SK-N-MC (cell line): ENCODE data around the gene AP1M1.

ENCODE experiments used
- DNase-seq: peaks from one replicate; pipeline ENCODE4 v3.0.0-alpha.2; 2011; ENCODE audit warnings: low read depth, low spot score
- H3K27ac ChIP-seq: fragments of 200-600 bp; sonication (generic); 2 replicates; pipeline ENCODE4 v1.5.1; 2016; ENCODE audit warnings: mixed run types
- H3K36me3 ChIP-seq: fragments of 200-600 bp; sonication (generic); 2 replicates; pipeline ENCODE4 v1.6.1; 2017; ENCODE audit warnings: antibody characterized with exemption, low read length, mixed read lengths; ENCODE audit not compliant: insufficient read depth
- H3K4me3 ChIP-seq: fragments of 200-600 bp; sonication (generic); 2 replicates; pipeline ENCODE4 v1.5.1; 2016
- H3K9ac ChIP-seq: fragments of 200-600 bp; sonication (generic); 2 replicates; pipeline ENCODE4 v1.8.0; 2017; ENCODE audit warnings: mixed run types, mixed read lengths; ENCODE audit not compliant: insufficient read length
- H3K9me3 ChIP-seq: fragments of 200-600 bp; sonication (generic); 2 replicates; pipeline ENCODE4 v1.6.1; 2017; ENCODE audit warnings: low read depth, mild to moderate bottlenecking, antibody characterized with exemption, low read length, moderate library complexity, mixed read lengths
- EZH2 ChIP-seq: fragments of 200-600 bp; sonication (generic); IDR thresholded peaks from one replicate; pipeline ENCODE4 v1.6.1; 2017; ENCODE audit warnings: antibody characterized with exemption
- FOXP2 ChIP-seq: optimal IDR thresholded peaks from 2 replicates; pipeline ENCODE3; 2011; ENCODE audit warnings: mild to moderate bottlenecking, moderate library complexity; ENCODE audit not compliant: insufficient read depth; ENCODE audit errors: extremely low read length, control extremely low read depth
- POLR2AphosphoS5 ChIP-seq: IDR thresholded peaks from 2 replicates; pipeline ENCODE4 v1.6.1; 2012; ENCODE audit warnings: mild to moderate bottlenecking, low read depth, low read length, borderline replicate concordance

The AP1M1 gene

GRCh38 chr19:16202320-16203255 is 4.9 kb downstream of the AP1M1 start:
- no peak for DNase-seq
- H3K27ac ChIP-seq: no peak overlapping the region
- H3K4me3 ChIP-seq: no peak overlapping the region
- no peak overlapping the region for H3K9ac ChIP-seq
- no peak for TF ChIP-seq EZH2
- TF ChIP-seq POLR2AphosphoS5: no peak
- TF ChIP-seq FOXP2: no peak
- no peaks in the 10 kb centered on the region for H3K9me3 ChIP-seq
- peaks cover 13% of the 10 kb centered on the region for H3K36me3 ChIP-seq

DNA sequence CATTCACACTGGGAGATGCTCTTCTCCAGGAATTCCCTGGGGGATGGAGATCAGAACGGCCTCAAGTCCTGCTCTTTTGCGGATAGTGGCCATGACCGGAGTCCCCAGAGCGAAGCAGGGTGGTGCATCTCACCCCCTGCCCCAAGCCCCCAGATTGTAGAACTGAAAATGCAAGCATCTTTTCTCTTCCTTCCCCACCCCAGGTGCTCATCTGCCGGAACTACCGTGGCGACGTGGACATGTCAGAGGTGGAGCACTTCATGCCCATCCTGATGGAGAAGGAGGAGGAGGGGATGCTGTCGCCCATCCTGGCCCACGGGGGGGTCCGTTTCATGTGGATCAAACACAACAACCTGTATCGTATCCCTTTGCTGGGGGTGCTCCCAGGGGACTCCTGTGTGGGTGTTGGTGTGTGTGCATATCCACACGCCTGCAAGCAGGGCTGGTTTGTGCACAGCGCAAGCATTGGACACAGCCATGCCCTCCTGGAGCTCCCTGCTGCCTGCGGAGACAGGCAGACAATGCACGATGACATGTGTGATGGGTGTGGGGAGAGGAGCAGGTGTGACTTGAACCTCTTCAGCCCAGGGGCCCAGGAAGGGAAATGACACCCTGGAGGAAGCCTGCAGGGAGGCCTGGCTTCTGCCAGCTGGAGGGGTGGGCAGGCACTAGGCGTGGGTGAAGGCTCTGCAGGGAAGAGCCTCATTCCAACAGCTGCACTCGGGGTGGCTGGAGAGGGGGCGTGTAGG is 5.7 kb downstream of the AP1M1 start:
- no peak overlapping the region for H3K27ac ChIP-seq
- TF ChIP-seq POLR2AphosphoS5 (no peak), FOXP2 (no peak), EZH2 (no peak)
- no peak overlapping the region for H3K4me3 ChIP-seq

DNA sequence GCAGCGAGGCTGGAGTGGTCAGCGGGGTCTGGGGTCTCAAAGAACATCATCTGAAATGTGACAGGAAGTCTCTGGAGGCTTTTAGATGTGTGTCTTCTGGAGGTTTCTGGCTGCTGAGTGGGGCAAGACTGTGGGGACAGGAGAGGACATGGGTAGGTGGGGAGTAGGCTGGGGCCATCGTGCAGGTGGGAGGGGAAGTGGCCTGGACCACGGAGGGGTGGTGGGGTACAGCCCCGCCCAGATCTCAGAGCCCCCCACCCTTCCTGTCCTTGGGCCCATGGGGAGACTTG is 6.2 kb downstream of the AP1M1 start:
- no peak for DNase-seq
- no peak overlapping the region for H3K9ac ChIP-seq
- no peaks in the 10 kb centered on the region for H3K9me3 ChIP-seq
- H3K27ac ChIP-seq: no peak overlapping the region
- H3K36me3 ChIP-seq: peaks cover 15% of the 10 kb centered on the region
- TF ChIP-seq POLR2AphosphoS5 (no peak), EZH2 (no peak), FOXP2 (no peak)
- H3K4me3 ChIP-seq: no peak overlapping the region

More for the DNA sequence above, 5.7 kb downstream of the AP1M1 start:
- no peak overlapping the region for H3K9ac ChIP-seq
- no peak for DNase-seq
- no peaks in the 10 kb centered on the region for H3K9me3 ChIP-seq
- peaks cover 15% of the 10 kb centered on the region for H3K36me3 ChIP-seq

DNA sequence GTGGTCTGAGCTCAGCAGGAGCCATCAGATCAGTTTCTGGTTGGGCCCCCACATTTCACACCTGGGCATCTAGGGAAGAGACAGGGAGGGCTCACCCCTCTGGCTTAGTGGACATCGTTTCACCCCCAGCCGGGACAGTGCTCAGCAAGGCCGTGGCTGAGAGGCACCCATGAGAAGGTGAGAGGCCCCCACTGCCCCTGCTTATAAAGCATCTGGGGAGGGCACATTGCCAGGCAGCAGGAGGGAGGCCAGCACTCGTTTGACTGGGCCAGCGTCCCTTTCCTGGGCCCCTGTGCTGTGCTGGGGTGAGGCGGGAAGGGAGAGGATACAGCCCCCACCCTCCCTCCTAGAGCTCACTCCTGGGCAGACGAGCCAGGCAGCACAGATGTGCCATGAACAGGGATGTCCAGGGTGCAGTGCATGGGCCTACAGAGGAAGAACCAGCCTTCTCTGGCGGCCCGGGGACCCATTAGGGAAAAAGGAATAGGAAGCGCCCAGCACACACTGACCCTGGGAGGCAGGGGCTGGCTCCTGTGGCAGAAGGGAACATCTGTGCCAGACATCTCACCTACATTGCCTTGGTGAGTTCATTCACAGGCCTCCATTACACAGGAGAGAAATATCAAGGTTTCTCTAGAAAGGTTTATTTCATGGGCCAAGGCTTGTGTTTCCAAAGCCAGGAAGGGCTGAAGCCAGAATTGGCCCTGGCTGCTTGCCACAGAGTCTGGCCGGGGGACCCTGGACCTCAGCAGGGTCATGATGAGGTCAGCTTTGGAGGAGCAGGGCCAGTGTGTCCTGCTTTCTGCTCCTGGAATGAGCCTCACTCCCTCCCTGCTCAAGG is 7.7 kb downstream of the AP1M1 start:
- Histone ChIP-seq H3K27ac (no peak overlapping the region), H3K9me3 (no peaks in the 10 kb centered on the region), H3K9ac (no peak overlapping the region), H3K36me3 (peaks cover 24% of the 10 kb centered on the region), H3K4me3 (no peak overlapping the region)
- no peak for DNase-seq
- TF ChIP-seq FOXP2 (no peak), POLR2AphosphoS5 (no peak)

- DNase-seq: no peak
- Histone ChIP-seq H3K36me3 (peaks cover 28% of the 10 kb centered on the region), H3K9me3 (no peaks in the 10 kb centered on the region), H3K27ac (no peak overlapping the region), H3K4me3 (no peak overlapping the region), H3K9ac (no peak overlapping the region)
- no peak for TF ChIP-seq FOXP2
- no peak for TF ChIP-seq EZH2
- TF ChIP-seq POLR2AphosphoS5: no peak
These were observed 8.4 kb downstream of the AP1M1 start for GRCh38 chr19:16206046-16206605.

DNA sequence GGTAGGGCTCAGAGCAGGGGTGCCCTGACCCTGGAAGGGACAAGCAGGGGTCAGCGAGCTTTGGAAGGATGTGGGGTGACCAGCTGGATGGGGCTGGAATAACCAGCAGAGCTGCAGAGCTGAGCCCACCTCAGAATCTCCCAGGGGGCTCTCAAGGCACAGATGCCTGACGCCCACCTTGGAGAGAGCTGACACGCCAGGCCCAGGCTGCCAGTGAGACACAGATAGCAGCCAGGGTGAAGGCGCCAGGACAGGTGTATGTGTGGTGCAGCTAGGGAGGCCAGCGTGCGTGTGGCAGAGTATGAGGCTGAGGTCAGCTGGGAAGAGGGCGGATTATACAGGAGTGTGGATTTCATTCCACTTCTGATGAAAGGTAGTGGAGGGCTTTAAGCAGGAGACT is 8.9 kb downstream of the AP1M1 start:
- no peak for DNase-seq
- TF ChIP-seq EZH2: no peak
- no peak for TF ChIP-seq POLR2AphosphoS5
- TF ChIP-seq FOXP2: no peak
- peaks cover 32% of the 10 kb centered on the region for H3K36me3 ChIP-seq
- no peak overlapping the region for H3K9ac ChIP-seq
- no peaks in the 10 kb centered on the region for H3K9me3 ChIP-seq
- no peak overlapping the region for H3K27ac ChIP-seq
- H3K4me3 ChIP-seq: no peak overlapping the region

DNA sequence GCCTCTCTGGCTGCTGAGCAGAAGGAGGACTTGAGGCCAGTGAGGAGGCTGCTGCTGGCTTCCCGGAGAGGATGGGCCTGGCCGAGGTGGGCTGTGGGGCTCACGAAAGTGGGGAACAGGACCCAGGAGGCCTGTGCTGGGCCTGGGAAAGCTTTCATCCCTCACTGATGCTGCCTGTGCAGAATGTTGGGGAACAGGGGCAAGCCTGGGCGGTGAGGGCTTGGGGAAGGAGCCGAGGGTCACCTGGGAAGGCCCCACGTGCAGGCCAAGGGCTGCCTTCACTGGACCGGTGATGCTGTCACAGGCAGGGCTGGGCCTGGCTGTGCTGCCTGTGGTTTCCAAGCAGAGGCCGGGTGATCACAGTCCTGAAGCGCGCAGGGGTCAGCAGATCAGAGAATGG is 9.4 kb downstream of the AP1M1 start:
- Histone ChIP-seq H3K27ac (no peak overlapping the region), H3K36me3 (peaks cover 35% of the 10 kb centered on the region), H3K9ac (no peak overlapping the region), H3K4me3 (no peak overlapping the region), H3K9me3 (no peaks in the 10 kb centered on the region)
- TF ChIP-seq POLR2AphosphoS5 (no peak), FOXP2 (no peak), EZH2 (no peak)
- no peak for DNase-seq
